GM15510 (cell line): ENCODE results near the gene ABCD1.

Experiments used
- POLR2A ChIP-seq: IDR thresholded peaks from 3 replicates; pipeline ENCODE4 v1.6.1; 2011; ENCODE audit warnings: borderline replicate concordance; ENCODE audit not compliant: insufficient read length; ENCODE audit errors: extremely low read depth

The ABCD1 gene

DNA sequence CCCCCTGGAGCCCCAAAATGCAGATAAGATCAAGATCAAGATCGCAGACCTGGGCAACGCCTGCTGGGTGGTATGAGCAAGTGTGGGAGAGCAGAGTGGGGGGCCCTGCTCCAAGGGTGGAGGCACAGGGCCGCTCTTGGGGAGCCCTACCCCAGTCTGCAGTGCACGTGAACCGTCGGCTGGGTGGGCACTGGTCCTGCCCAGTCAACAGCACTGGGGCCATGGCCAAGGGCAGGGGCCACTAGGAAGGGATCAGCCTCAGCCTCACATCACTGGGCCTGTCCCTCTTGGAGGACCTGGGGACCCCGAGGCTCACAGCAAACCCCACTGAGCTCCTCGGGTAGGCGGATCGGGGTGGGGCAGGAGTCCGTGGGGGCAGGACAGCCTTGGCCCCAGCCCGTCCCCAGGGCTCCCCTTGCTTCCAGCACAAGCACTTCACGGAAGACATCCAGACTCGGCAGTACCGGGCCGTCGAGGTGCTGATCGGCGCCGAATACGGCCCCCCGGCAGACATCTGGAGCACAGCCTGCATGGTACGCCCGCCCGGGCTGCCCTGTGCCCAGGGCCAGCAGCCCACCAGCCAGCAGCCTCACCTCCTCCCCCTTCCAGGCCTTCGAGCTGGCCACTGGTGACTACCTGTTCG lies 59.8 kb downstream of the ABCD1 start:
- TF ChIP-seq POLR2A = no peak

DNA sequence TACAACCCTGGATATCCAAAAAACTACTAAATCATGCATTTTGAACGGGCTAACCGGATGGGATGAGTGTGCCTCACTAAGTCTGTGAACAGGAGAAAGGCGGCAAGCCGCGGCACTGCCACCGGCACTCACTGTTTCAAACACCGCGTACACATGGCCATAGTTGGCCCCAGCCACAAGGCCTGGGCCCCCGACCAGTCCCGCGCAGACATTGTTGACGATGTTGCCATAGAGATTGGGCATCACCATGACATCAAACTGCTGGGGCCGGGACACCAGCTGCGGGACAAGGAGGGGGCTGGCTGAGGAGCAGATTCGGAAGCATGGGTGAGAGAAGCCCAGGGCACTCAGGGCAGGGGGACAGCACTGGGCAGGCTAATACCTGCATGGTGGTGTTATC lies 62.0 kb downstream of the ABCD1 start:
- TF ChIP-seq POLR2A = no peak

GRCh38 chrX:153789654-153790053 lies 65.0 kb downstream of the ABCD1 start:
- no peak for TF ChIP-seq POLR2A

- no peak for TF ChIP-seq POLR2A
Observed at GRCh38 chrX:153791104-153791852, 66.6 kb downstream of the ABCD1 start.

- no peak for TF ChIP-seq POLR2A
Observed at GRCh38 chrX:153792368-153792767, 67.7 kb downstream of the ABCD1 start.

DNA sequence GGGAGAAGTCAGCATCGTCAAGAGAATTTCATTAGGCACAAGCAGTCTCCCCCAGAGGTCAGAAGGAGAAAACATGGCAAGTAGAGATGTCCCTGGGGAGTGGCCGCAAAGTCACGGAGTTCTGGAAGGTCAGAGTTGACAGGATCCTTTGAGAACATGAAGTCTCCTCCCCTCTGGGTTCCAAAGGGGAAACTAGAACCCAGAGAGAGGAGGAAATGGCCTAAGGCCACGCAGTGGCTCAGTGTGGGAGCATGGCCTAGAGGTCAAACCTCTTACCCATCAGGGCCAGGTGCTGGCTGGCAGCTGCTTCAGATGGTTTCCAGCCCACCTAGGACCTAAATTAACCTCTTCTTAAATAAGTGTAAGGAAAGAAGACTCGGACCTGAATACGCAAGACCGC lies 68.6 kb downstream of the ABCD1 start:
- TF ChIP-seq POLR2A = no peak
